Memory B cell (primary cell): Measurements from ENCODE around the gene TMEM234.
"Not testable (repeated sequence)": the region's sequence is repeated elsewhere in the genome, so short reads cannot be mapped to it uniquely, and the experiment has no call there.

Source experiments
- ATAC-seq: fragments of 150-1000 bp; cut with Tn5 transposase; 2 replicates; pipeline ENCODE4 v1.10.0; 2021; ENCODE audit warnings: low read depth, mild to moderate bottlenecking, moderate library complexity
- DNase-seq, 2 donors: peaks; one replicate each; pipeline ENCODE4 v3.0.0; 2022; ENCODE audit warnings: low spot score in 2 of 2
- H3K27ac Mint-ChIP-seq: one replicate; pipeline ENCODE4 v1.8.0; 2022; ENCODE audit warnings: mild to moderate bottlenecking, moderate library complexity, mixed read lengths
- H3K27me3 Mint-ChIP-seq: one replicate; pipeline ENCODE4 v1.8.0; 2022; ENCODE audit warnings: mixed read lengths
- H3K36me3 Mint-ChIP-seq: one replicate; pipeline ENCODE4 v1.8.0; 2022; ENCODE audit warnings: mild to moderate bottlenecking, mixed read lengths
- H3K4me1 Mint-ChIP-seq: one replicate; pipeline ENCODE4 v1.8.0; 2022; ENCODE audit warnings: mixed read lengths
- H3K4me3 Mint-ChIP-seq: one replicate; pipeline ENCODE4 v1.8.0; 2022; ENCODE audit warnings: mild to moderate bottlenecking, moderate library complexity, mixed read lengths
- H3K9me3 Mint-ChIP-seq: one replicate; pipeline ENCODE4 v1.8.0; 2022; ENCODE audit warnings: mixed read lengths

The TMEM234 gene

GRCh38 chr1:32221980-32222755 lies at the start of gene TMEM234, which contains the start of gene EIF3I:
Gene TMEM234, minus strand, starts transcription at chr1:32222353. Its CDS starts 31 bp downstream, at chr1:32222322.
Gene EIF3I, plus strand, starts transcription at chr1:32222407. Its CDS starts 35 bp downstream, at chr1:32222442.
- H3K27ac Mint-ChIP-seq: peak within 1 kb of the TSS; percentile 97
- ATAC-seq (peak; percentile 93), DNase-seq (peak; percentile 84 to 85)
- peaks cover 22% of the 10 kb centered on the region for H3K4me1 Mint-ChIP-seq
- H3K27me3 Mint-ChIP-seq: no peaks in the 10 kb centered on the region
- H3K36me3 Mint-ChIP-seq: peaks cover 13% of the 10 kb centered on the region
- H3K9me3 Mint-ChIP-seq: no peaks in the 10 kb centered on the region
- peak within 1 kb of the TSS; percentile 98 for H3K4me3 Mint-ChIP-seq

- H3K27me3 Mint-ChIP-seq: no peaks in the 10 kb centered on the region
- peaks cover 3% of the 10 kb centered on the region for H3K36me3 Mint-ChIP-seq
- ATAC-seq (no peak), DNase-seq (no peak)
- no peak overlapping the region for H3K27ac Mint-ChIP-seq
- no peak overlapping the region for H3K4me3 Mint-ChIP-seq
- no peaks in the 10 kb centered on the region for H3K9me3 Mint-ChIP-seq
- peaks cover 35% of the 10 kb centered on the region for H3K4me1 Mint-ChIP-seq
Measured at GRCh38 chr1:32269744-32270143, 47.6 kb upstream of the TMEM234 start.

- DNase-seq: no peak
- Mint-ChIP-seq H3K27me3 (no peaks in the 10 kb centered on the region), H3K9me3 (no peaks in the 10 kb centered on the region), H3K4me3 (no peak overlapping the region), H3K4me1 (peaks cover 24% of the 10 kb centered on the region), H3K36me3 (peaks cover 3% of the 10 kb centered on the region), H3K27ac (peak overlapping the region; percentile 16)
- no peak for ATAC-seq
Measured at GRCh38 chr1:32266921-32267591, 44.9 kb upstream of the TMEM234 start.

- Mint-ChIP-seq H3K4me3 (no peak overlapping the region), H3K27me3 (no peaks in the 10 kb centered on the region), H3K36me3 (peaks cover 3% of the 10 kb centered on the region), H3K27ac (no peak overlapping the region), H3K4me1 (peaks cover 24% of the 10 kb centered on the region), H3K9me3 (no peaks in the 10 kb centered on the region)
- no peak for DNase-seq
- ATAC-seq: no peak
Measured at GRCh38 chr1:32265846-32266245, 43.7 kb upstream of the TMEM234 start.

- DNase-seq: no peak
- Mint-ChIP-seq H3K4me1 (peaks cover 24% of the 10 kb centered on the region), H3K36me3 (peaks cover 3% of the 10 kb centered on the region), H3K4me3 (peak overlapping the region; percentile 59), H3K9me3 (no peaks in the 10 kb centered on the region), H3K27ac (peak overlapping the region; percentile 35), H3K27me3 (no peaks in the 10 kb centered on the region)
- ATAC-seq: peak; percentile 91
Measured at GRCh38 chr1:32263744-32264143, 41.6 kb upstream of the TMEM234 start.

GRCh38 chr1:32263236-32263593 lies 41.1 kb upstream of the TMEM234 start:
- not testable (repeated sequence) for H3K4me3 Mint-ChIP-seq, ATAC-seq, H3K9me3 Mint-ChIP-seq, H3K27me3 Mint-ChIP-seq, DNase-seq, H3K36me3 Mint-ChIP-seq, H3K27ac Mint-ChIP-seq
- peaks cover 24% of the 10 kb centered on the region for H3K4me1 Mint-ChIP-seq

- H3K4me1 Mint-ChIP-seq: peaks cover 20% of the 10 kb centered on the region
Measured at GRCh38 chr1:32257227-32257508, 35.0 kb upstream of the TMEM234 start.

GRCh38 chr1:32256473-32257226 lies 34.5 kb upstream of the TMEM234 start:
- Mint-ChIP-seq H3K27me3 (no peaks in the 10 kb centered on the region), H3K9me3 (no peaks in the 10 kb centered on the region), H3K4me3 (peak overlapping the region; percentile 60), H3K4me1 (peaks cover 25% of the 10 kb centered on the region), H3K36me3 (no peaks in the 10 kb centered on the region), H3K27ac (peak overlapping the region; percentile 83)
- DNase-seq (no peak), ATAC-seq (no peak)

More at GRCh38 chr1:32257227-32257508, 35.0 kb upstream of the TMEM234 start:
- H3K27ac Mint-ChIP-seq: no peak overlapping the region
- no peak overlapping the region for H3K4me3 Mint-ChIP-seq
- H3K27me3 Mint-ChIP-seq: no peaks in the 10 kb centered on the region
- H3K36me3 Mint-ChIP-seq: no peaks in the 10 kb centered on the region
- DNase-seq (no peak), ATAC-seq (no peak)
- H3K9me3 Mint-ChIP-seq: no peaks in the 10 kb centered on the region

- Mint-ChIP-seq H3K36me3 (no peaks in the 10 kb centered on the region), H3K4me3 (peak overlapping the region; percentile 32), H3K27ac (peak overlapping the region; percentile 81), H3K27me3 (no peaks in the 10 kb centered on the region), H3K4me1 (peaks cover 34% of the 10 kb centered on the region), H3K9me3 (no peaks in the 10 kb centered on the region)
- ATAC-seq (peak; percentile 54), DNase-seq (no peak)
Measured at GRCh38 chr1:32255072-32256071, 33.2 kb upstream of the TMEM234 start.

GRCh38 chr1:32250893-32251716 lies 29.0 kb upstream of the TMEM234 start, which contains the start of gene LCK:
Gene LCK, plus strand, starts transcription at chr1:32251265. Its CDS starts 23,065 bp downstream, at chr1:32274330.
- ATAC-seq (peak; percentile 10), DNase-seq (peak; percentile 31 to 54)
- Mint-ChIP-seq H3K27me3 (no peaks in the 10 kb centered on the region), H3K27ac (peak within 1 kb of the TSS; percentile 97), H3K9me3 (no peaks in the 10 kb centered on the region), H3K36me3 (no peaks in the 10 kb centered on the region), H3K4me1 (peaks cover 65% of the 10 kb centered on the region), H3K4me3 (peak within 1 kb of the TSS; percentile 75)

- Mint-ChIP-seq H3K36me3 (no peaks in the 10 kb centered on the region), H3K4me3 (peak overlapping the region; percentile 75), H3K9me3 (no peaks in the 10 kb centered on the region), H3K27ac (peak overlapping the region; percentile 97), H3K27me3 (no peaks in the 10 kb centered on the region), H3K4me1 (peaks cover 61% of the 10 kb centered on the region)
- DNase-seq: peak; percentile 74 to 82
- ATAC-seq: peak; percentile 87
Measured at GRCh38 chr1:32249831-32250525, 27.8 kb upstream of the TMEM234 start.
